ENCODE data around the gene RAB27A.

The RAB27A gene

GRCh38 chr15:55230051-55230670 is 59.5 kb downstream of the RAB27A start:
- H3K27ac ChIP-seq, result no peak overlapping the region
- no peak overlapping the region for H3K9ac ChIP-seq (ENCODE audit: insufficient read length)
- no peaks in the 10 kb centered on the region for H3K36me3 ChIP-seq (ENCODE audit: insufficient read depth, low read length)
- DNase-seq (ENCODE audit: low read depth, low spot score), result no peak
- H3K4me3 ChIP-seq, result no peak overlapping the region
- TF ChIP-seq POLR2AphosphoS5 (IDR thresholded peaks at IDR 0.05; ENCODE audit: borderline replicate concordance, low read depth, low read length) (no peak), FOXP2 (optimal IDR thresholded peaks at IDR 0.05; ENCODE audit: control extremely low read depth, extremely low read length, insufficient read depth) (no peak), EZH2 (IDR thresholded peaks at IDR 0.05) (no peak)
- H3K9me3 ChIP-seq (ENCODE audit: low read depth, low read length), result no peaks in the 10 kb centered on the region

GRCh38 chr15:55226127-55226526 is 63.5 kb downstream of the RAB27A start:
- Histone ChIP-seq H3K9me3 (ENCODE audit: low read depth, low read length) (no peaks in the 10 kb centered on the region), H3K9ac (ENCODE audit: insufficient read length) (no peak overlapping the region), H3K27ac (no peak overlapping the region), H3K36me3 (ENCODE audit: insufficient read depth, low read length) (no peaks in the 10 kb centered on the region), H3K4me3 (no peak overlapping the region)
- TF ChIP-seq EZH2 (IDR thresholded peaks at IDR 0.05), result no peak
- no peak for TF ChIP-seq POLR2AphosphoS5 (IDR thresholded peaks at IDR 0.05; ENCODE audit: borderline replicate concordance, low read depth, low read length)
- TF ChIP-seq FOXP2 (optimal IDR thresholded peaks at IDR 0.05; ENCODE audit: control extremely low read depth, extremely low read length, insufficient read depth), result no peak
- DNase-seq (ENCODE audit: low read depth, low spot score), result no peak

- Histone ChIP-seq H3K4me3 (no peak overlapping the region), H3K9ac (ENCODE audit: insufficient read length) (no peak overlapping the region), H3K9me3 (ENCODE audit: low read depth, low read length) (no peaks in the 10 kb centered on the region)
Measured at GRCh38 chr15:55224892-55225291, 64.7 kb downstream of the RAB27A start.

GRCh38 chr15:55222588-55222987 is 67.0 kb downstream of the RAB27A start:
- no peak for DNase-seq (ENCODE audit: low read depth, low spot score)

More at GRCh38 chr15:55224892-55225291, 64.7 kb downstream of the RAB27A start:
- H3K36me3 ChIP-seq (ENCODE audit: insufficient read depth, low read length), result no peaks in the 10 kb centered on the region
- no peak overlapping the region for H3K27ac ChIP-seq
- DNase-seq (ENCODE audit: low read depth, low spot score), result no peak
- no peak for TF ChIP-seq EZH2 (IDR thresholded peaks at IDR 0.05)
- no peak for TF ChIP-seq POLR2AphosphoS5 (IDR thresholded peaks at IDR 0.05; ENCODE audit: borderline replicate concordance, low read depth, low read length)
- no peak for TF ChIP-seq FOXP2 (optimal IDR thresholded peaks at IDR 0.05; ENCODE audit: control extremely low read depth, extremely low read length, insufficient read depth)

GRCh38 chr15:55221090-55222011 is 68.3 kb downstream of the RAB27A start:
- Histone ChIP-seq H3K9ac (ENCODE audit: insufficient read length) (no peak overlapping the region), H3K9me3 (ENCODE audit: low read depth, low read length) (no peaks in the 10 kb centered on the region), H3K4me3 (no peak overlapping the region), H3K36me3 (ENCODE audit: insufficient read depth, low read length) (no peaks in the 10 kb centered on the region), H3K27ac (no peak overlapping the region)
- DNase-seq (ENCODE audit: low read depth, low spot score), result peak; percentile 16
- TF ChIP-seq POLR2AphosphoS5 (IDR thresholded peaks at IDR 0.05; ENCODE audit: borderline replicate concordance, low read depth, low read length), result no peak
- TF ChIP-seq FOXP2 (optimal IDR thresholded peaks at IDR 0.05; ENCODE audit: control extremely low read depth, extremely low read length, insufficient read depth), result no peak
- TF ChIP-seq EZH2 (IDR thresholded peaks at IDR 0.05), result no peak

More at GRCh38 chr15:55222588-55222987, 67.0 kb downstream of the RAB27A start:
- no peak overlapping the region for H3K27ac ChIP-seq
- H3K4me3 ChIP-seq, result no peak overlapping the region
- no peaks in the 10 kb centered on the region for H3K36me3 ChIP-seq (ENCODE audit: insufficient read depth, low read length)
- no peaks in the 10 kb centered on the region for H3K9me3 ChIP-seq (ENCODE audit: low read depth, low read length)
- TF ChIP-seq EZH2 (IDR thresholded peaks at IDR 0.05), result no peak
- no peak for TF ChIP-seq POLR2AphosphoS5 (IDR thresholded peaks at IDR 0.05; ENCODE audit: borderline replicate concordance, low read depth, low read length)
- TF ChIP-seq FOXP2 (optimal IDR thresholded peaks at IDR 0.05; ENCODE audit: control extremely low read depth, extremely low read length, insufficient read depth), result no peak
- H3K9ac ChIP-seq (ENCODE audit: insufficient read length), result no peak overlapping the region

GRCh38 chr15:55220606-55221005 is 69.0 kb downstream of the RAB27A start:
- Histone ChIP-seq H3K9ac (ENCODE audit: insufficient read length) (no peak overlapping the region), H3K9me3 (ENCODE audit: low read depth, low read length) (no peaks in the 10 kb centered on the region), H3K4me3 (no peak overlapping the region), H3K36me3 (ENCODE audit: insufficient read depth, low read length) (no peaks in the 10 kb centered on the region), H3K27ac (no peak overlapping the region)
- no peak for DNase-seq (ENCODE audit: low read depth, low spot score)
- TF ChIP-seq POLR2AphosphoS5 (IDR thresholded peaks at IDR 0.05; ENCODE audit: borderline replicate concordance, low read depth, low read length) (no peak), EZH2 (IDR thresholded peaks at IDR 0.05) (no peak), FOXP2 (optimal IDR thresholded peaks at IDR 0.05; ENCODE audit: control extremely low read depth, extremely low read length, insufficient read depth) (no peak)

- no peak overlapping the region for H3K9ac ChIP-seq (ENCODE audit: insufficient read length)
- H3K36me3 ChIP-seq (ENCODE audit: insufficient read depth, low read length), result no peaks in the 10 kb centered on the region
- DNase-seq (ENCODE audit: low read depth, low spot score), result no peak
- H3K27ac ChIP-seq, result no peak overlapping the region
- H3K4me3 ChIP-seq, result no peak overlapping the region
- TF ChIP-seq FOXP2 (optimal IDR thresholded peaks at IDR 0.05; ENCODE audit: control extremely low read depth, extremely low read length, insufficient read depth) (no peak), EZH2 (IDR thresholded peaks at IDR 0.05) (no peak), POLR2AphosphoS5 (IDR thresholded peaks at IDR 0.05; ENCODE audit: borderline replicate concordance, low read depth, low read length) (no peak)
- no peaks in the 10 kb centered on the region for H3K9me3 ChIP-seq (ENCODE audit: low read depth, low read length)
Measured at GRCh38 chr15:55218056-55218455, 71.6 kb downstream of the RAB27A start.

- Histone ChIP-seq H3K36me3 (ENCODE audit: insufficient read depth, low read length) (no peaks in the 10 kb centered on the region), H3K4me3 (no peak overlapping the region), H3K9me3 (ENCODE audit: low read depth, low read length) (no peaks in the 10 kb centered on the region), H3K9ac (ENCODE audit: insufficient read length) (no peak overlapping the region), H3K27ac (no peak overlapping the region)
- TF ChIP-seq FOXP2 (optimal IDR thresholded peaks at IDR 0.05; ENCODE audit: control extremely low read depth, extremely low read length, insufficient read depth) (no peak), EZH2 (IDR thresholded peaks at IDR 0.05) (no peak), POLR2AphosphoS5 (IDR thresholded peaks at IDR 0.05; ENCODE audit: borderline replicate concordance, low read depth, low read length) (no peak)
- no peak for DNase-seq (ENCODE audit: low read depth, low spot score)
Measured at GRCh38 chr15:55204464-55204863, 85.1 kb downstream of the RAB27A start.
